ENCODE data around the gene ZNF3.
A peak's percentile ranks its signal among the peaks of the same experiment; 100 is the strongest.

ZNF3 gene

DNA sequence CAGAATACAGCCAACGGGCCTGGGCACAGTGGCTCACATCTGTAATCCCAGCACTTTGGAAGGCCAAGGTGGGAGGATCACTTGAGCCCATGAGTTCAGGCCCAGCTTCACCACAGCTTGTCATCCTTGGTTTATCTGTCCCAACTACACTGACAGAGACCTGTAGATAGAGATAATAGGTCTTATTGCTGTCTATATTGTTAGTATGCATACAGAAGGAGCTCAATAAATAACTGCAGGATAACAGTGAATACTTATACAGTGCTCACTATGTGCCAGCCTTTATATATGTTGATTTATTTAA is 39.2 kb upstream of the ZNF3 start:
- peaks cover 28% of the 10 kb centered on the region for H3K36me3 ChIP-seq (ENCODE audit: control insufficient read depth, low read length)
- peaks cover 38% of the 10 kb centered on the region for H3K4me1 ChIP-seq (ENCODE audit: control insufficient read depth, low read length)
- peaks cover 18% of the 10 kb centered on the region for H3F3A ChIP-seq (ENCODE audit: control insufficient read depth, insufficient read depth)
- TF ChIP-seq EZH2phosphoT487 (IDR thresholded peaks at IDR 0.05; ENCODE audit: borderline replicate concordance, low read length), result no peak
- TF ChIP-seq, protein P1, sequence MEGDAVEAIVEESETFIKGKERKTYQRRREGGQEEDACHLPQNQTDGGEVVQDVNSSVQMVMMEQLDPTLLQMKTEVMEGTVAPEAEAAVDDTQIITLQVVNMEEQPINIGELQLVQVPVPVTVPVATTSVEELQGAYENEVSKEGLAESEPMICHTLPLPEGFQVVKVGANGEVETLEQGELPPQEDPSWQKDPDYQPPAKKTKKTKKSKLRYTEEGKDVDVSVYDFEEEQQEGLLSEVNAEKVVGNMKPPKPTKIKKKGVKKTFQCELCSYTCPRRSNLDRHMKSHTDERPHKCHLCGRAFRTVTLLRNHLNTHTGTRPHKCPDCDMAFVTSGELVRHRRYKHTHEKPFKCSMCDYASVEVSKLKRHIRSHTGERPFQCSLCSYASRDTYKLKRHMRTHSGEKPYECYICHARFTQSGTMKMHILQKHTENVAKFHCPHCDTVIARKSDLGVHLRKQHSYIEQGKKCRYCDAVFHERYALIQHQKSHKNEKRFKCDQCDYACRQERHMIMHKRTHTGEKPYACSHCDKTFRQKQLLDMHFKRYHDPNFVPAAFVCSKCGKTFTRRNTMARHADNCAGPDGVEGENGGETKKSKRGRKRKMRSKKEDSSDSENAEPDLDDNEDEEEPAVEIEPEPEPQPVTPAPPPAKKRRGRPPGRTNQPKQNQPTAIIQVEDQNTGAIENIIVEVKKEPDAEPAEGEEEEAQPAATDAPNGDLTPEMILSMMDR (IDR thresholded peaks at IDR 0.05; ENCODE audit: low read depth, low read length, poor library complexity, severe bottlenecking), result no peak
- H3K4me2 ChIP-seq (ENCODE audit: low read length), result peak overlapping the region; percentile 67
- no peaks in the 10 kb centered on the region for H3K27me3 ChIP-seq (ENCODE audit: control insufficient read depth, low read length)
- peaks cover 55% of the 10 kb centered on the region for H3K79me2 ChIP-seq (ENCODE audit: control insufficient read depth, low read length)
- no peaks in the 10 kb centered on the region for H3K9me2 ChIP-seq (replicated peaks; ENCODE audit: control insufficient read depth, low read length)
- H3K9me3 ChIP-seq (ENCODE audit: control insufficient read depth, insufficient read depth, low read length), result no peaks in the 10 kb centered on the region
- H3K4me3 ChIP-seq (ENCODE audit: low read length), result peak overlapping the region; percentile 82
- no peaks in the 10 kb centered on the region for H4K20me1 ChIP-seq (ENCODE audit: control insufficient read depth, insufficient read depth, low read depth, low read length)
- H3K27ac ChIP-seq (ENCODE audit: low read depth, low read length), result peak overlapping the region; percentile 62

- Histone ChIP-seq H3K4me3 (ENCODE audit: low read length) (peak overlapping the region; percentile 82), H3F3A (ENCODE audit: control insufficient read depth, insufficient read depth) (peaks cover 14% of the 10 kb centered on the region), H4K20me1 (ENCODE audit: control insufficient read depth, insufficient read depth, low read depth, low read length) (no peaks in the 10 kb centered on the region), H3K4me2 (ENCODE audit: low read length) (peak overlapping the region; percentile 67), H3K27me3 (ENCODE audit: control insufficient read depth, low read length) (no peaks in the 10 kb centered on the region), H3K9me2 (replicated peaks; ENCODE audit: control insufficient read depth, low read length) (no peaks in the 10 kb centered on the region), H3K36me3 (ENCODE audit: control insufficient read depth, low read length) (peaks cover 23% of the 10 kb centered on the region), H3K9me3 (ENCODE audit: control insufficient read depth, insufficient read depth, low read length) (no peaks in the 10 kb centered on the region), H3K4me1 (ENCODE audit: control insufficient read depth, low read length) (peaks cover 33% of the 10 kb centered on the region), H3K79me2 (ENCODE audit: control insufficient read depth, low read length) (peaks cover 49% of the 10 kb centered on the region), H3K27ac (ENCODE audit: low read depth, low read length) (peak overlapping the region; percentile 62)
- TF ChIP-seq, protein P1 (IDR thresholded peaks at IDR 0.05; ENCODE audit: low read depth, low read length, poor library complexity, severe bottlenecking), result no peak
- no peak for TF ChIP-seq EZH2phosphoT487 (IDR thresholded peaks at IDR 0.05; ENCODE audit: borderline replicate concordance, low read length)
Measured at GRCh38 chr7:100119970-100120732, 38.6 kb upstream of the ZNF3 start.

- H3K9me2 ChIP-seq (replicated peaks; ENCODE audit: control insufficient read depth, low read length), result no peaks in the 10 kb centered on the region
- TF ChIP-seq EZH2phosphoT487 (IDR thresholded peaks at IDR 0.05; ENCODE audit: borderline replicate concordance, low read length), result no peak
- TF ChIP-seq, protein P1 (IDR thresholded peaks at IDR 0.05; ENCODE audit: low read depth, low read length, poor library complexity, severe bottlenecking), result no peak
- H3K27ac ChIP-seq (ENCODE audit: low read depth, low read length), result peak within 1 kb of the TSS; percentile 62
- H3K9me3 ChIP-seq (ENCODE audit: control insufficient read depth, insufficient read depth, low read length), result no peaks in the 10 kb centered on the region
- H3K36me3 ChIP-seq (ENCODE audit: control insufficient read depth, low read length), result peaks cover 19% of the 10 kb centered on the region
- H3F3A ChIP-seq (ENCODE audit: control insufficient read depth, insufficient read depth), result peaks cover 10% of the 10 kb centered on the region
- peak within 1 kb of the TSS; percentile 67 for H3K4me2 ChIP-seq (ENCODE audit: low read length)
- peaks cover 24% of the 10 kb centered on the region for H3K4me1 ChIP-seq (ENCODE audit: control insufficient read depth, low read length)
- H4K20me1 ChIP-seq (ENCODE audit: control insufficient read depth, insufficient read depth, low read depth, low read length), result no peaks in the 10 kb centered on the region
- H3K79me2 ChIP-seq (ENCODE audit: control insufficient read depth, low read length), result peaks cover 41% of the 10 kb centered on the region
- H3K4me3 ChIP-seq (ENCODE audit: low read length), result peak within 1 kb of the TSS; percentile 82
- H3K27me3 ChIP-seq (ENCODE audit: control insufficient read depth, low read length), result no peaks in the 10 kb centered on the region
Measured at GRCh38 chr7:100119072-100119969, 37.8 kb upstream of the ZNF3 start, which contains the start of the genes CNPY4 and TAF6. Gene CNPY4, plus strand, starts transcription at chr7:100119634. Its CDS starts 111 bp downstream, at chr7:100119745. Gene TAF6, minus strand, starts transcription at chr7:100119358. Its CDS starts 5,149 bp downstream, at chr7:100114209.
